HG02642 (cell line): ENCODE data around the gene PLEKHM2.
A peak's percentile ranks its signal among the peaks of the same experiment; 100 is the strongest.

Source experiments
- ATAC-seq: cut with Tn5 transposase; IDR thresholded peaks from one replicate; pipeline ENCODE4 v1.9.1; 2021; ENCODE audit warnings: mild to moderate bottlenecking; ENCODE audit not compliant: unreplicated experiment, poor library complexity

The PLEKHM2 gene

DNA sequence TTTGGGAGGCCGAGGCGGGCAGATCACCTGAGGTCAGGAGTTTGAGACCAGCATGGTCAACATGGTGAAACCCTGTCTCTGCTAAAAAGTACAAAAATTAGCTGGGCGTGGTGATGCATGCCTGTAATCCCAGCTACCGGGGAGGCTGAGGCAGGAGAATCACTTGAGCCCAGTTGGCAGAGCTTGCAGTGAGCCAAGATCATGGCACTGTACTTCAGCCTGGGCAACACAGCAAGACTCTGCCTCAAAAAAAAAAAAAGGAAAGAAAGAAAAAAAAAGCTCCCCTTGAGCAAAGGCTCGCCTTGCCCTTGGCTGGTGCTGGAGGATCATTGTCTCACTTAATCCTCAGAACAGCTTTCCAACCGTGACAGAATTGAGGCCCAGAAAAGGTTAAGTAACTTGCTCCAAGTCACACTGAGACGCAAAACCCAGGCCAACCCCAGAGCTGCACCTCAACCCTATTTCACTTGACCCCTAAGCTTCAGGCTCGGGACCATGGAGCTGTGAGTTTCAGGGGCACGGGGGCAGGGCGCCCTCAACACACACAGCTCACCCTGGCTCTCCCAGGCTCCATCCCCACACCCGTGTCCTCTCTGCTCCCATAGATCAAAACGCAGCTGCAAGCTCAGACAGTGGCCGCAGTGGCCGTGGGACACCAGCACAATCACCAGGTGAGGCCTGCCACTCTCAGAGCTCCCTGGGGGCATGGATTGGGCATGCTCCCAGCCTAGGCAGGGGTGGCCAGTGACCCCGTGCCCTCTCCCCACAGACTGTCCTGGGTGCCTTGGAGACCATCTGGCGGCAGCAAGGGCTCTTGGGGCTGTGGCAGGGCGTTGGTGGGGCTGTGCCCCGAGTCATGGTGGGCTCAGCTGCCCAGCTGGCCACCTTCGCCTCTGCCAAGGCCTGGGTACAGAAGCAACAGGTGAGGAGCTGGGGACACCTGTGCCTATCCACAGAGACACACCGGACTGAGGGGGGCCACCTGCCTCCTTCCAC, 53.5 kb downstream of the PLEKHM2 start:
- no peak for ATAC-seq

DNA sequence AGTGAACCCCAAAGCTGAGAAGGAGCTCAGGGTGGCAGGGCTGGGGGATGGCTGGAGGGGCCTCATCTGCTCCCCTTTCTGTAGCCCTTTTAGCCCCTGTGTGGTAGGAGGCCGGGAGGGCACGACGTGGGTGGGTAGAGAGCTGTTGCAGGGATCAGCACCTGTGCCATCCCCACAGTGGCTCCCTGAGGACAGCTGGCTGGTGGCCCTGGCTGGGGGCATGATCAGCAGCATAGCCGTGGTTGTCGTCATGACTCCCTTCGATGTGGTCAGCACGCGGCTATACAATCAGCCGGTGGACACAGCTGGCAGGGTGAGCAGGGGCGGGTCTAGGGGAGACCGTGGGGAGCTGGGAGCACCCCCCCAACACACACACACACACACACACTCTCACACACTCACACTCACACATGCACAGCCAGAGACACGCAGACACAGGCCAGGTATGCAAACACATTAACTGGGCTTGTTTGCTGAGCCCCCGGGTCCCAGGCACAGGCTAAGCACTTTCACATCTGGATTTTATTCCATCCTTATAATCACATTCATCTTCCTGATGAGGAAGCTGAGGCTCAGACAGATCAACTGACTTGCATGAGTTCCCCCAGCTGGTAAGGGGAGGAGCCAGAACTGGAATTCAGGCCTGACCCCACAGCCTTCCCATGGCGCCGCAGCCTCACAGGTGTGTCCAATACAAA, 54.4 kb downstream of the PLEKHM2 start:
- no peak for ATAC-seq

GRCh38 chr1:15739259-15739658, 55.1 kb downstream of the PLEKHM2 start:
- ATAC-seq = no peak

GRCh38 chr1:15739745-15740144, 55.6 kb downstream of the PLEKHM2 start:
- no peak for ATAC-seq

DNA sequence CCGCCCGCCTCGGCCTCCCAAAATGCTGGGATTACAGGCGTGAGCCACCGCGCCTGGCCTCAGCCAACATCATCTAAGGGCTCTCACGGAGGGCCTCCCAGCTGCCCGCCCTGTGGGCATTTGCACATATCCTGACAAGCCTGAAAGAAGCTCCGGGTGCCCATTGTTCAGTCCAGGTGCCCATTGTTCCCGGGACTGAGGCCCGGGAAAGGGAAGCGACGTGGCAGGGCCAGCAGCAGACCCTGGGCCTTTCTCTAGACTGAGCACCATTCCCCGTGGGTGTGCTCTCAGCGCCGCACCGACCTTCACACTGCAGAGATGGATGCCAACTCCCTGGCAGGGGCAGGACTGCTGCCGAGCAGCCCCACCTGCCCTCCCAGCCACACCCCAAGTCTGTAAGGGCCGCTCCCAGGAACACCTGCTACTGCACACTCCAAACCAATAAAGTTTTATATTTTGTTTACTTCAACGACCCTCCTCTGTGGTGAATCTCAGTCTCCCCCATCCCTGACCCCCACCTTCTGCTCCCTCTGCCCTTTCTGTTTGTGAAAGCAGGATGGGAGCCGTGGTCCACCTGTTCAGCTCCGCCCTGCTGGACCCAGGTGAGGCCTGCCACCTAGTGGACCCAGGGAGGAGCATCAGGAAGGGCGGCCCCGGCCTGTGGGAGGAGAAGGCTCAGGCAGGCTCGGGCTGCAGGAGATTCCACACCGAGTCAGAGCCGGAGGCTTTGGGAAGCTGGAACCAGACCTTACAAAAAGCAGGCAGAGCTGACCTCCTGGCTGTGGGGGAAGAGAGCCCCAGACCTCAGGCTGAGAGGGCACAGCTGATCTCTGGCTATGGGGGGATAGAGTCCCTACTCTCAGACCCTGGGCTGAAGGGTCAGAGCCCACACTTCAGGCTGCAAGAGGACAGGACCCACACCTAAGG, 57.1 kb downstream of the PLEKHM2 start:
- peak; percentile 58 for ATAC-seq

- ATAC-seq = no peak
These were observed 58.2 kb downstream of the PLEKHM2 start, which contains the start of gene TMEM82 for GRCh38 chr1:15742339-15742801. Gene TMEM82, plus strand, starts transcription at chr1:15742499. Its CDS starts 61 bp downstream, at chr1:15742560.

- ATAC-seq = no peak
These were observed 60.1 kb downstream of the PLEKHM2 start for GRCh38 chr1:15744122-15744679.

DNA sequence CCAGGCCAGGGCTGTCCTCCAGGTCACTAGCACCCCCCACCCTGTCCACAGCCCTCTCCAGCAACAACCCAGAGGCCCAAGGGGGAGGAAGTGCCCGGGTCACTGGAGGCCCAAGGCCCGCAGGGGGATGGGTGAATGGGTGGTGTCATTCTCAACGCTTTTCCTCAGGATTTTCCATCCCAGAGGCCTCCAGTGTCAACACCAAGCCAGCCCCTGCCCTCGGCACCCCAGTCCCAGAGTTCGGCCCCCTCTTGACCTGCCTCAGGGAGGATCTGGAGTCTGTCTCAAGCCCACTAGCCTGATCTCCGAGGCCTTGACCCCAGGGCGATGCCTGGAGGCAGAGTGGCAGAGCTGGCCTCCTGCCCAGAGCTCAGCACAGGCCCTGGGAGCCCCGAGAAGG, 63.3 kb downstream of the PLEKHM2 start:
- no peak for ATAC-seq

DNA sequence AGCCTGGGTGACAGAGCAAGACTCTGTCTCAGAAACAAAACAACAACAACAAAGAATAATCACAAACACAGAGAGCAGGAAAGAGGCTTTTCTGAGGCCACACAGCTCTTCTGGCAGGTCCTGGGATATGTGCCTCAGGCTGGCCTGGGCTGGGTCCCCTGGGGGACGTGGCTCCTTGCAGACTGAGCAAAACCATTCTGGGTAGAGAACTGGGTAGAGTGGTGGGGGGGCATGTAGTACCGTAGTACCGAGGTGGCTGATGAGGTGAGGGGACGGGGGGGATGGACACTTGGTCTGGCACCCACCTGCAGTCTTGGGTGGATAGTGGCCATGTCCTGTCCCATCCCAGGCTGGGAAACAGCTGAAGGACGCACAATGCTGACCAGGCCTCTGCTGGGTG, 64.1 kb downstream of the PLEKHM2 start:
- no peak for ATAC-seq

GRCh38 chr1:15748690-15749398, 64.7 kb downstream of the PLEKHM2 start:
- ATAC-seq = no peak

DNA sequence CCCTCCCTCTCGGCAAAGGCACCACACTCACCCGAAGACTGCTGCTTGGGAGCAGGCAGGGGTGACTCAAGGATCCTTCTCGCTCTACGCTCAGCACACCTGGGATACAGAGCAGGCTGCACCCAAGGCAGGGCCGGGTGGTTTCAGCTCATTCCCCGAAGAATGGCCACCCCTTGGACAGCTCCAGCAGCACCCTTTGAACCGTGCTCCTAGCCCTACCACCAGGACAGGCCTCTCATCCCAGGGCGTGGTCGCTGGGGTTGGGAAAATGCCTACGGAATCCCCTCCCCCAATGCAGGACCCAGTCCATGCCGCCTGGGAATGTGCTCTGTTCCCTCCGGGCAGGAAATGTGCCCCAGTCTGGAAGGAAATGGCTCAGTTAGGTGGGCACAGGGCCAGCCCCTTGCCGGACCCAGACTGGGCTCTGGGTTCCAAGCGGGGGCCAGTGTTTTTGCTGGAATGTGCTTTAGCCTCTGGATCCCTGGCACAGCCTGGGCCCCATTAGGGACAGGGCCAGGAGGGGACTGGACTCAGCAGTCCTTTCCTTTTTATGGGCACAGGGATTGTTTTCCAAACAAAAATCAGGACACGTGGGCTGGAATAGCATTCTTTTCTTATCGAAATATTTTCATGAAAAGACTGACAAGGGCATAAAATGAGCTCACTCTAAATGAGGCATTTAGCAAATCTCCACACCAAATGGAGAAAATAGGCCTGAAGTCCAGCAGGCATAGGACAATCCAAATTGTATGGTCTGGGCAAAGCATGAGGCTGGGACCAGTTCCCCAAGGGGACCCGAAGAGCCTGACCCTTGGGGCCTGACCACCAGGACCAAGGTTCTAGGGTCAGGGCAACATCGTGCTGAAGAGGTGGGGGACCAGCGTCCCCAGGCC, 65.5 kb downstream of the PLEKHM2 start:
- no peak for ATAC-seq

GRCh38 chr1:15750924-15751323, 66.8 kb downstream of the PLEKHM2 start:
- ATAC-seq = no peak

DNA sequence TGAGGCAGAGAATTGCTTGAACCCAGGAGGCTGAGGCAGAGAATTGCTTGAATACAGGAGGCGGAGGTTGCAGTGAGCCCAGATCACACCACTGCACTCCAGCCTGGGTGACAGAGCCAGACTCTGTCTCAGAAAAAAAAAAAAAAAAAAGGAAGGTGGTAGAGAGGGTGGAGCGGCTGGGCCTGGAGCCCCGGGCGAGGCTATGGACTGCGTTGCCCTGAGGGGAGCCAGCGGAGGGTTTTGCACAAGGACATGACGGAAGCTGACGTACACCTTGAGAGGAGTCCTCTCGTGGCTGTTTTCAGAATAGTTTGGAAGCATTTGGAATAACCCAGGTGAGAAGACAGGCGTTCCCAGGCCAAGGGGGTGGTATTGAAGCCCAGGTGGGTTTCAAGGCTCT, 67.6 kb downstream of the PLEKHM2 start:
- ATAC-seq = no peak

GRCh38 chr1:15753776-15754175, 69.7 kb downstream of the PLEKHM2 start:
- no peak for ATAC-seq

GRCh38 chr1:15755021-15755645, 71.0 kb downstream of the PLEKHM2 start:
- no peak for ATAC-seq

DNA sequence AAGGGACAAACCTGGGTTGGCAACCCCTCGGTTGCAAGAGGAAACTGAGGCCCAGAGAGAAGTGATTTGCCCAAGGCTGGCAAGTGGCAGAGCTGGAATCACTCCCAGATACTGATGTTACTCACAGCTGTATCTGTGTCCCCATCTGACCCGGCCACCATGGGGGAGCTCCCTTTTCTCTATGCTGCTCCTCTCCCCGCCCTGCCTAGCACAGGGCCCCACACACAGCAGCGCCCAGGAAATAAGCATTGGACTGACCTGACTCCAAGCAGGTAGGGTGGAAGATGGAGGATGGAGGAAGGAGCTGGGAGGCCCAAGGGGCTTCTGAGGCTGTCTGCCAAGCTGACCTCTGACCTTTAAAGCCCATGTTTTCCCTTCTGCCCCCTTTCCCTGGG, 71.5 kb downstream of the PLEKHM2 start:
- no peak for ATAC-seq

GRCh38 chr1:15756143-15757015, 72.3 kb downstream of the PLEKHM2 start:
- no peak for ATAC-seq
